ENCODE data around the gene KCTD21.

KCTD21 gene

DNA sequence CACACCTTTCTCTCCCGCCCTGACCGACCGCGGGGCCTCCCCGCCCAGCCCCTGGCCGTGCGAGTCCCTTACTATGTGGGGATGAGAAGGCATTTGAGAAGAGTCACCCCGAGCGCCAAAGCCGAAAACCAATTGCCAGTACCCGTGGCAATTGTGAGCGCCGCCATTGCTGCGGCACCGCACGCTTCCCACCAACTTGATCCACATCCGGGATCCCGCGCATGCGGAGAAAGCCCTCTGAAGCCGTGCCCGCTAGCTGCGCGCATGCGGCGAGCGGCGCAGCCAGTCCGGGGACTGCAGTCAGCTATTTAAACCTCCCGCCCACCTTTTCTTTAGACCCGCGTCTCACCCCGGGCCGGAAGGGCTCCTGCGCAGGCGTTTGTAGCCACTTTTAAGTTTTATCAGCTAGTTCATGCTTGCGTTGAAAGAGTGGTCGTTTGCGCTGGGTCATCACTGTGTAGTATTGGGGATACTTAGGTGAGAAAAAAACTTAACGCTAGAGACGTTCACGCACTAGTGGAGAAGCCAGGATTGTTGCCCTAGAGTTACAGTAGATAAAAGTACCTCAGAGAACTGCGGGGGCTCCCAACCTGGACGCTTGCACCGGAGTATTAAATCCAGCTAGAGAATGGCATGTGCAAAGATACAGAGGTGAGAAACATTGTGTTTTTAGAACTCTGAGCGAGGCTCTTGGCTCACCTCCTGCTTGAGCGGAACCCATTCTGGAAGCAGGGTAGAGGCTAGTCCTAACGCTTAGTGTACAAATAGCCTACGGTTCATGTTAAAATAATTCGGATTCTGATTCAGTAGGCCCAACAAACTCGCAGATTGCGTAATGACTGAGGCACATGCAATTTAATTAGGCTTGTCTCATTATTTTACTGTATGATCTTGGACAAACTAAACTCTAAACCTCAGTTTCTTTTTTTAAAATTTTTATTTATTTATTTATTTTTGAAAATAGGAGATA lies 48.7 kb downstream of the KCTD21 start, which contains the start of gene ALG8:
Gene ALG8, minus strand, starts transcription at position 205 of the 970 bp plus-strand sequence. Its CDS starts 38 bp downstream, at position 167.
- peak; percentile 93 to 97 for DNase-seq (ENCODE audit: low read depth in 2 of 2)

DNA sequence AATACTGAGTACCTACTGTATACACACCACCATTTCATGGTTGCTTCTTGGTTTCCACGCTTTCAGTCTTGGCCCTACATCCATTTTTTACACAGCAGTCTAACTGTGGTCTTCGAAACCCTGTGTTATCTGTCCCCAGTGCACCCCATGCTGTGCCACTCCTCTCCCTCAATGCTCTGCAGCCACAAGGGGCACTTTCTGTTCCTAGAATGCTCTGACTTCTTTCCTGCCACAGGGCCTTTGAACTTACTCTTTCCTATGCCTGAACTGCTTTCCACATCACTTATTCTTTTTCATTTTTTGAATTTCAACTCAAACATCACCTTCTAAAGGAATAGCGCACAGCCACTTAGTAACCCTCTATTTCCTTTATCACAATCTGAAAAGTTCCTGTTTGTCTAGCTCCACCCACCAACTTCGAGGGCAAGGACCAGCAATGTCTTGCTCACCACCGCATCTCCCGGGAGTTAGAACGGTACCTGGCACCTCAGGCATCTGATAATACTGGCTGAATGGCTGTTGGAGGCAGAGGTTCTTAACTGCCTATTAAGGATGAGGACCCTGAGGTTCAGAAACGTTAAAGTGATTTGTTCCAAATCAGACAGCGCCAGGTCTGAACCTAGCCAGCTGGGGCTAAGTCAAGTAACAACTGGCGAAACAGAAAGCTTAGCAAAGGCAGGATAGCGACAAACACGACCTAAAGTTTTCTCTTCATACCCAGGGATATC lies 49.6 kb downstream of the KCTD21 start:
- peak; percentile 17 to 24 for DNase-seq (ENCODE audit: low read depth in 2 of 2)

DNA sequence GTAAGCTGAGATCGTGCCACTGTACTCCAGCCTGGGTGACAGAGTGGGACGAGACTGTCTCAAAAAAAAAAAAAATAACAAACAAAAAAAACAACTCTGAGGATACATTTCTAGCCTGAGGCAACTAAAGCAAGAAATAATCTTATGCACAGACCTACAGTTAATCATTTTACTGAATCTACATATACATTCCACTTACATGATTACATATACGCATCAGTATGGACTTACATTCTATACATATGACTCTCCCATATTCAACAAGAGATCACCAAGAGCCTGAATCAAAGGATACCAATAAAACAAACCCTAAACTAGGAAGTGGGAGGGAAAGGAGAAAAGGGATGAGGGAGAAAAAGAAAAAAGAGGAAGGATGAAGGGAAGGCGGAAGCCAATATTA lies 50.1 kb downstream of the KCTD21 start:
- no peak for DNase-seq (ENCODE audit: low read depth in 2 of 2)

DNA sequence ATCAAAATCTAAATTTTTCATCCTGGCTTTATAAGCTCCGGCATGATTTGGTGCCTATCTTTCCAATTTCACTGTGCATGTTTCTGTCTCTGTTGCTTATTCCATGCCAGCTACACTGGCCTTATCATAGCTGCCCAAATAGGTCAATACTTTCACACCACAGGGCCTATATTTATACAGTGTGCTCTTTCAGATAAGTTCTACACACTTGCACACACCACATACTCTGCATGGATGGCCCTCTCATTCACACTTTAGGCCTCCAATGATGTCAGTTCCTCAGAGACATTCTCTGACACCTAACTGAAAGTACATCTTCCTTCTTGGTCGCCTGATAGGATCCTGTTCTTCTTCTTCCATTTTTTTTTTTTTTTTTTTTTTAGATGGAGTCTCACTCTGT lies 56.0 kb downstream of the KCTD21 start:
- no peak for DNase-seq (ENCODE audit: low read depth in 2 of 2)

DNA sequence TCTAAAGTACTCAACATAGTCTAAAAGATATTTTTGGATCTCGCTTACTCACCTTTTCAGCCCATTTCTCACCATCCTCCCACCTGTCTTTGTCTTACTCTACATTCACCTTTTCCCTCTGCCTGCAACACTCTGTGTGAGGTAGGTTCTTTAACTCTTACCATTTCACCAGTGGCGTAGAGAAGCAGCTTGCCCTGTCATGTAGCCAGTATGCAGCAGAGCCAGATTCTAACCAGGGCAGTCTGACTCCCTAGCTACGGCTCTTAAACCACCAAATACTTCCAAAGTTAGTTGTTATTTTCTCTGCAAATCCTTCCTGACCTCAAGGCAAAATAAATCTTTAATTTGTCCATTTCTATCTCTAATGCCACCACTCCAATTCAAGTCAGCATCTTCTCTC lies 56.5 kb downstream of the KCTD21 start:
- no peak for DNase-seq (ENCODE audit: low read depth in 2 of 2)

DNA sequence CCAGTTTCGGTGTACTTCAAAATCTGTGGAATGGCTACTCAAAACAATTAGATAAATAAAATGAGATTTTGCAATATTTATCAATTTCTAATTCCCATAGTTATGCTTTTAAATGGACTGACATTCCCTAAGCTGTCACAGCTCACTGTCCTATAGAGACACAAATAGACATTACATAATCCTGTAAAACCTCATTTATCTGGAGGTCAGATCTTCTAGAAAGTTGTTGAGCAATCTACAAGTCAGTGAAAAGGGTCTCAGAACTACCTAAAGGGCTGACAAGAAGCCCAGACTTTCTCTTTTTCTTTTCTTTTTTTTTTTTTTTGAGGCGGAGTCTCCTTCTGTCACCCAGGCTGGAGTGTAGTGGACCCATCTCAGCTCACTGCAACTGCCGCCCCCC lies 61.0 kb downstream of the KCTD21 start:
- no peak for DNase-seq (ENCODE audit: low read depth in 2 of 2)

Data from stimulated activated CD8-positive, alpha-beta memory T cell treated with anti-CD3 and anti-CD28 coated beads, Interleukin-2, amount 100 ng/mL, for 48 hours (primary cell).